HEK293 (cell line): ENCODE results near the gene MGAT4B.

Source experiments
- FEZF1 ChIP-seq: fragments of 450-650 bp; formaldehyde crosslinking; IDR thresholded peaks from 2 replicates; pipeline ENCODE4 v1.5.1; 2016; ENCODE audit warnings: missing biosample characterization, missing genetic modification characterization
- GLI4 ChIP-seq: fragments of 450-650 bp; formaldehyde crosslinking; IDR thresholded peaks from 2 replicates; pipeline ENCODE4 v1.5.1; 2016; ENCODE audit warnings: missing biosample characterization, missing genetic modification characterization
- HOXD13 ChIP-seq: sonication (generic); formaldehyde crosslinking; IDR thresholded peaks from 2 replicates; pipeline ENCODE4 v1.8.0; 2022; ENCODE audit warnings: missing genetic modification reagents, borderline replicate concordance
- KLF10 ChIP-seq: fragments of 450-650 bp; IDR thresholded peaks from 2 replicates; pipeline ENCODE4 v1.5.1; 2018; ENCODE audit warnings: missing biosample characterization, mild to moderate bottlenecking, missing genetic modification characterization
- KLF9 ChIP-seq: fragments of 450-650 bp; formaldehyde crosslinking; IDR thresholded peaks from 2 replicates; pipeline ENCODE4 v1.5.1; 2016; ENCODE audit warnings: missing biosample characterization, missing genetic modification characterization, low read depth
- SETDB1 ChIP-seq: IDR thresholded peaks from one replicate; pipeline ENCODE4 v1.6.1; 2017; ENCODE audit warnings: mild to moderate bottlenecking, low read length, moderate library complexity, mixed read lengths; ENCODE audit not compliant: insufficient read length
- WT1 ChIP-seq: fragments of 450-650 bp; formaldehyde crosslinking; IDR thresholded peaks from 2 replicates; pipeline ENCODE4 v1.5.1; 2016; ENCODE audit warnings: missing biosample characterization, missing genetic modification characterization
- YY1 ChIP-seq: fragments of 450-650 bp; formaldehyde crosslinking; IDR thresholded peaks from 2 replicates; pipeline ENCODE4 v1.5.1; 2018; ENCODE audit warnings: missing biosample characterization, missing genetic modification characterization
- ZBTB17 ChIP-seq: fragments of 450-650 bp; formaldehyde crosslinking; IDR thresholded peaks from 2 replicates; pipeline ENCODE4 v1.5.1; 2016; ENCODE audit warnings: missing biosample characterization, missing genetic modification characterization
- ZBTB7A ChIP-seq: fragments of 450-650 bp; formaldehyde crosslinking; IDR thresholded peaks from 2 replicates; pipeline ENCODE4 v1.5.1; 2016; ENCODE audit warnings: low read depth, missing biosample characterization, missing genetic modification characterization
- ZNF10 ChIP-seq: fragments of 450-650 bp; formaldehyde crosslinking; IDR thresholded peaks from 2 replicates; pipeline ENCODE4 v1.5.1; 2017; ENCODE audit warnings: missing biosample characterization, missing genetic modification characterization
- ZNF140 ChIP-seq: fragments of 450-650 bp; formaldehyde crosslinking; IDR thresholded peaks from 2 replicates; pipeline ENCODE4 v1.5.1; 2016; ENCODE audit warnings: missing biosample characterization, missing genetic modification characterization
- ZNF202 ChIP-seq: fragments of 450-650 bp; formaldehyde crosslinking; IDR thresholded peaks from 2 replicates; pipeline ENCODE4 v1.5.1; 2016; ENCODE audit warnings: missing biosample characterization, missing genetic modification characterization, borderline replicate concordance
- ZNF23 ChIP-seq: fragments of 450-650 bp; formaldehyde crosslinking; IDR thresholded peaks from 2 replicates; pipeline ENCODE4 v1.5.1; 2016; ENCODE audit warnings: missing biosample characterization, missing genetic modification characterization, borderline replicate concordance
- ZNF266 ChIP-seq: fragments of 450-650 bp; formaldehyde crosslinking; IDR thresholded peaks from 2 replicates; pipeline ENCODE4 v1.5.1; 2016; ENCODE audit warnings: missing biosample characterization, missing genetic modification characterization, low read depth
- ZNF501 ChIP-seq: fragments of 450-650 bp; formaldehyde crosslinking; IDR thresholded peaks from 2 replicates; pipeline ENCODE4 v1.5.1; 2016; ENCODE audit warnings: missing biosample characterization, missing genetic modification characterization
- ZNF510 ChIP-seq: fragments of 450-650 bp; formaldehyde crosslinking; IDR thresholded peaks from 2 replicates; pipeline ENCODE4 v1.5.1; 2018; ENCODE audit warnings: mild to moderate bottlenecking, missing genetic modification characterization, missing biosample characterization; ENCODE audit not compliant: insufficient replicate concordance
- ZNF560 ChIP-seq: fragments of 450-650 bp; formaldehyde crosslinking; IDR thresholded peaks from 2 replicates; pipeline ENCODE4 v1.5.1; 2017; ENCODE audit warnings: missing biosample characterization, missing genetic modification characterization, borderline replicate concordance
- ZNF624 ChIP-seq: fragments of 450-650 bp; formaldehyde crosslinking; IDR thresholded peaks from 2 replicates; pipeline ENCODE4 v1.5.1; 2017; ENCODE audit warnings: missing biosample characterization, missing genetic modification characterization
- ZNF626 ChIP-seq: fragments of 450-650 bp; sonication (Bioruptor Pico); formaldehyde crosslinking; IDR thresholded peaks from 2 replicates; pipeline ENCODE4 v1.5.1; 2018; ENCODE audit warnings: missing biosample characterization, missing genetic modification characterization, inconsistent platforms
- ZNF76 ChIP-seq: fragments of 450-650 bp; formaldehyde crosslinking; IDR thresholded peaks from 2 replicates; pipeline ENCODE4; 2016; ENCODE audit warnings: low read depth, missing biosample characterization, missing genetic modification characterization, borderline replicate concordance
- ZNF768 ChIP-seq: fragments of 450-650 bp; formaldehyde crosslinking; IDR thresholded peaks from 2 replicates; pipeline ENCODE4 v1.5.1; 2018; ENCODE audit warnings: missing biosample characterization, mild to moderate bottlenecking, missing genetic modification characterization
- ZNF776 ChIP-seq: fragments of 450-650 bp; formaldehyde crosslinking; IDR thresholded peaks from 2 replicates; pipeline ENCODE4 v1.5.0; 2017; ENCODE audit warnings: missing biosample characterization, missing genetic modification characterization, borderline replicate concordance
- ZNF785 ChIP-seq: fragments of 450-650 bp; formaldehyde crosslinking; IDR thresholded peaks from 2 replicates; pipeline ENCODE4 v1.5.1; 2016; ENCODE audit warnings: missing biosample characterization, missing genetic modification characterization
- ZNF792 ChIP-seq: fragments of 450-650 bp; formaldehyde crosslinking; IDR thresholded peaks from 2 replicates; pipeline ENCODE4 v1.5.1; 2016; ENCODE audit warnings: missing biosample characterization, missing genetic modification characterization
- ZNF837 ChIP-seq: fragments of 450-650 bp; formaldehyde crosslinking; IDR thresholded peaks from 2 replicates; pipeline ENCODE4 v1.5.1; 2016; ENCODE audit warnings: missing biosample characterization, missing genetic modification characterization
- TF ChIP-seq, protein P1 (sequence below): IDR thresholded peaks from 2 replicates; pipeline ENCODE4 v1.6.1; 2011; ENCODE audit warnings: mild to moderate bottlenecking, low read depth, low read length, borderline replicate concordance
- TF ChIP-seq, protein P2 (sequence below): fragments of 450-650 bp; formaldehyde crosslinking; IDR thresholded peaks from 2 replicates; pipeline ENCODE4 v1.5.1; 2016; ENCODE audit warnings: missing biosample characterization, missing genetic modification characterization, borderline replicate concordance
- TF ChIP-seq, protein P3 (sequence below): fragments of 450-650 bp; formaldehyde crosslinking; conservative IDR thresholded peaks from 2 replicates; pipeline ENCODE4 v1.5.1; 2016; ENCODE audit warnings: low read depth, missing biosample characterization, missing genetic modification characterization
- TF ChIP-seq, protein P4 (sequence below): fragments of 450-650 bp; formaldehyde crosslinking; IDR thresholded peaks from 2 replicates; pipeline ENCODE4 v1.5.1; 2016; ENCODE audit warnings: missing biosample characterization, missing genetic modification characterization

MGAT4B gene

DNA sequence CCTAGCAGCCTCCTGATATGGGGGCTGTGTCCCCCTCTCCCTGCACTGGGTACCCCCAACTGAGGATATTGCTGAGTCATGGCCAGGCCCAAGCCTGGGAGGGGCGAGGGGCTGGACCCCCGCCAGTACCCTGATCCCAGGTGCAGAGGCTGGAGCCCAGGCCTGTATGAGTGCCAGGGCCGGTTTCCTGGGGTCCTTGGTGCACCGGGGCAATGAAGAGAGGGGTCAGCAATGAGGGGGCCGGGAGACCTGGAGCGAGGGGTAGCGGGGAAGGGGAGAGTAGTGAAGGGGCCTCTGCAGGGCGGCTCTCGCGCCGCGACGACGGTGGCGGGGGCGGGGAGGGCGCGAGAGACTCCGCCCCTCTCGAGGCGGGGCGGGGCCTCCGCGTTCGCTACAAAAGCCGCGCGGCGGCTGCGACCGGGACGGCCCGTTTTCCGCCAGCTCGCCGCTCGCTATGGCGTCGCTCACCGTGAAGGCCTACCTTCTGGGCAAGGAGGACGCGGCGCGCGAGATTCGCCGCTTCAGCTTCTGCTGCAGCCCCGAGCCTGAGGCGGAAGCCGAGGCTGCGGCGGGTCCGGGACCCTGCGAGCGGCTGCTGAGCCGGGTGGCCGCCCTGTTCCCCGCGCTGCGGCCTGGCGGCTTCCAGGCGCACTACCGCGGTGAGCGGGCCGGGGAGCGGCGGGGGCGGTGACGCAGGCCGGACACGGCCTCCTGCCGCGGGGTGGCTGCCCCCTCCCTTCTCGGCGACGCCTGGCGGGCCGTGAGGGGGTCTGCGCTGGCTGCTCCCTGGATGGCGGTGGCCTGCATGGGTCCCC lies 14.0 kb upstream of the MGAT4B start, which contains the start of gene SQSTM1 (continued):
- TF ChIP-seq, protein P1, sequence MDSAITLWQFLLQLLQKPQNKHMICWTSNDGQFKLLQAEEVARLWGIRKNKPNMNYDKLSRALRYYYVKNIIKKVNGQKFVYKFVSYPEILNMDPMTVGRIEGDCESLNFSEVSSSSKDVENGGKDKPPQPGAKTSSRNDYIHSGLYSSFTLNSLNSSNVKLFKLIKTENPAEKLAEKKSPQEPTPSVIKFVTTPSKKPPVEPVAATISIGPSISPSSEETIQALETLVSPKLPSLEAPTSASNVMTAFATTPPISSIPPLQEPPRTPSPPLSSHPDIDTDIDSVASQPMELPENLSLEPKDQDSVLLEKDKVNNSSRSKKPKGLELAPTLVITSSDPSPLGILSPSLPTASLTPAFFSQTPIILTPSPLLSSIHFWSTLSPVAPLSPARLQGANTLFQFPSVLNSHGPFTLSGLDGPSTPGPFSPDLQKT, result no peak
- TF ChIP-seq ZNF626 (tag by site-specific recombination) (no peak), ZNF10 (tag by site-specific recombination) (0 out of 2 replicates have a peak, but pooled peaks have one; percentile 7), WT1 (no peak; the same call in 1 of the 2 replicates), ZNF23 (tag by site-specific recombination) (no peak), ZBTB7A (tag by site-specific recombination) (0 out of 2 replicates have a peak, but pooled peaks have one; percentile 58), ZNF202 (tag by site-specific recombination) (no peak), ZNF785 (tag by site-specific recombination) (no peak), ZNF501 (0 out of 2 replicates have a peak, but pooled peaks have one; percentile 44), GLI4 (tag by site-specific recombination) (no peak), ZNF768 (tag by site-specific recombination) (no peak), ZNF837 (tag by site-specific recombination) (no peak), ZNF624 (no peak), SETDB1 (no peak), ZNF776 (tag by site-specific recombination) (no peak), KLF9 (tag by site-specific recombination) (peak; percentile 82), ZNF792 (tag by site-specific recombination) (no peak), ZNF560 (tag by site-specific recombination) (no peak), YY1 (peak; percentile 76), ZNF266 (tag by site-specific recombination) (no peak), HOXD13 (CRISPR knock-in tag) (no peak), ZNF140 (tag by site-specific recombination) (no peak), KLF10 (peak; percentile 81), ZNF510 (no peak), FEZF1 (tag by site-specific recombination) (no peak), ZNF76 (tag by site-specific recombination) (peak; percentile 72), ZBTB17 (tag by site-specific recombination) (peak; percentile 63)
- TF ChIP-seq, protein P2, sequence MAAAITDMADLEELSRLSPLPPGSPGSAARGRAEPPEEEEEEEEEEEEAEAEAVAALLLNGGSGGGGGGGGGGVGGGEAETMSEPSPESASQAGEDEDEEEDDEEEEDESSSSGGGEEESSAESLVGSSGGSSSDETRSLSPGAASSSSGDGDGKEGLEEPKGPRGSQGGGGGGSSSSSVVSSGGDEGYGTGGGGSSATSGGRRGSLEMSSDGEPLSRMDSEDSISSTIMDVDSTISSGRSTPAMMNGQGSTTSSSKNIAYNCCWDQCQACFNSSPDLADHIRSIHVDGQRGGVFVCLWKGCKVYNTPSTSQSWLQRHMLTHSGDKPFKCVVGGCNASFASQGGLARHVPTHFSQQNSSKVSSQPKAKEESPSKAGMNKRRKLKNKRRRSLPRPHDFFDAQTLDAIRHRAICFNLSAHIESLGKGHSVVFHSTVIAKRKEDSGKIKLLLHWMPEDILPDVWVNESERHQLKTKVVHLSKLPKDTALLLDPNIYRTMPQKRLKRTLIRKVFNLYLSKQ, result no peak
- TF ChIP-seq, protein P3, sequence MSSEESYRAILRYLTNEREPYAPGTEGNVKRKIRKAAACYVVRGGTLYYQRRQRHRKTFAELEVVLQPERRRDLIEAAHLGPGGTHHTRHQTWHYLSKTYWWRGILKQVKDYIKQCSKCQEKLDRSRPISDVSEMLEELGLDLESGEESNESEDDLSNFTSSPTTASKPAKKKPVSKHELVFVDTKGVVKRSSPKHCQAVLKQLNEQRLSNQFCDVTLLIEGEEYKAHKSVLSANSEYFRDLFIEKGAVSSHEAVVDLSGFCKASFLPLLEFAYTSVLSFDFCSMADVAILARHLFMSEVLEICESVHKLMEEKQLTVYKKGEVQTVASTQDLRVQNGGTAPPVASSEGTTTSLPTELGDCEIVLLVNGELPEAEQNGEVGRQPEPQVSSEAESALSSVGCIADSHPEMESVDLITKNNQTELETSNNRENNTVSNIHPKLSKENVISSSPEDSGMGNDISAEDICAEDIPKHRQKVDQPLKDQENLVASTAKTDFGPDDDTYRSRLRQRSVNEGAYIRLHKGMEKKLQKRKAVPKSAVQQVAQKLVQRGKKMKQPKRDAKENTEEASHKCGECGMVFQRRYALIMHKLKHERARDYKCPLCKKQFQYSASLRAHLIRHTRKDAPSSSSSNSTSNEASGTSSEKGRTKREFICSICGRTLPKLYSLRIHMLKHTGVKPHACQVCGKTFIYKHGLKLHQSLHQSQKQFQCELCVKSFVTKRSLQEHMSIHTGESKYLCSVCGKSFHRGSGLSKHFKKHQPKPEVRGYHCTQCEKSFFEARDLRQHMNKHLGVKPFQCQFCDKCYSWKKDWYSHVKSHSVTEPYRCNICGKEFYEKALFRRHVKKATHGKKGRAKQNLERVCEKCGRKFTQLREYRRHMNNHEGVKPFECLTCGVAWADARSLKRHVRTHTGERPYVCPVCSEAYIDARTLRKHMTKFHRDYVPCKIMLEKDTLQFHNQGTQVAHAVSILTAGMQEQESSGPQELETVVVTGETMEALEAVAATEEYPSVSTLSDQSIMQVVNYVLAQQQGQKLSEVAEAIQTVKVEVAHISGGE (tag by site-specific recombination), result no peak
- TF ChIP-seq, protein P4, sequence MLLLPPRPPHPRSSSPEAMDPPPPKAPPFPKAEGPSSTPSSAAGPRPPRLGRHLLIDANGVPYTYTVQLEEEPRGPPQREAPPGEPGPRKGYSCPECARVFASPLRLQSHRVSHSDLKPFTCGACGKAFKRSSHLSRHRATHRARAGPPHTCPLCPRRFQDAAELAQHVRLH (tag by site-specific recombination), result peak; percentile 70
